Activated CD8-positive, alpha-beta memory T cell treated with anti-CD3 and anti-CD28 coated beads, Interleukin-2, amount 50 U/mL, for 24 hours (primary cell): ENCODE measurements around the gene CUL3.
A peak's percentile ranks its signal among the peaks of the same experiment; 100 is the strongest.
"Not testable (repeated sequence)": the region's sequence is repeated elsewhere in the genome, so short reads cannot be mapped to it uniquely, and the experiment has no call there.

Experiments used
- DNase-seq: peaks from one replicate; pipeline ENCODE4 v3.0.0-alpha.2; 2020; ENCODE audit errors: extremely low read depth

Gene CUL3

GRCh38 chr2:224585211-224586088 lies at the start of gene CUL3:
TSS of gene CUL3 (minus strand) at chr2:224585363. CDS start at chr2:224585009, 354 bp downstream.
- DNase-seq, result peak; percentile 99

- DNase-seq, result no peak
These were observed 45.7 kb upstream of the CUL3 start for GRCh38 chr2:224630659-224631550.

GRCh38 chr2:224628416-224628815 lies 43.3 kb upstream of the CUL3 start:
- DNase-seq, result no peak

GRCh38 chr2:224626735-224627134 lies 41.6 kb upstream of the CUL3 start:
- DNase-seq, result no peak

GRCh38 chr2:224613543-224614286 lies 28.6 kb upstream of the CUL3 start:
- no peak for DNase-seq

DNA sequence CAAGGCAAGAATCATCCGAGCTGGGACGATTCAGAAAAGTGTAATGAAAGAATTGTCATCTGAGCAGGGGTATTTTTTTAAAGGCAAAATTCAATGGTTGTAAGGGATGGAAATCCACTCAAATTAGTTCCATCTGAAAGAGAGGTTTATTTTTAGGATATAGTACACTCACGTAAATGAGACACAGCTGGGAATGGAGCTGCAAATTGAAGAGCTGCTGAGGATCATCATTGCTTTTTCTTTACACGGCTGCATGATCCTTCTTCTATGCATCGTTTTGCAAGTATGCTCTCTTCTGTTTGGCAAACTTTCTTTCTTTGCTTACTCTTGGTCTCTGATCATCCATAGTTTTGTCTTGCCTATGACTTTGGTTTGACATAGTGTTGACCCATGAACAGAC lies 27.4 kb upstream of the CUL3 start:
- DNase-seq, result no peak

GRCh38 chr2:224611938-224612337 lies 26.8 kb upstream of the CUL3 start:
- no peak for DNase-seq

DNA sequence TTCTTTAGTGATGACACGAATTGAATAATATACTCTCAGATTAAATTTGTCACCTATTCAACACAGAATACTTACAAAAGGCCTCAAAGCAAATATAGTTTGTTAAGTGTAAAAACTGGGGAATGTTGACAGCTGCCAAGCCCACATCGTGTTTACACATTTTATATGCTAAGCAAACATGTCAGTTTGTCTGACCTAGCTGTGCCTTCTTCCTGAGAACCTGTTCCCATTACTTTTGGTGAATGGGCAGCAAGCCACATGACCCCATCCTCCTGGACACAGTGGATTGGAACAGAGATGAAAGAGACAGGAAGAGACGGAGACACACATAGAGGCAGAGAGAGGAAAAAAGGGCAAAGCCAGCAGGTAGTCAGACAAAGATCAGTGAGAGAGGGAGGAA lies 22.9 kb upstream of the CUL3 start:
- DNase-seq, result no peak

GRCh38 chr2:224603746-224604500 lies 18.8 kb upstream of the CUL3 start:
- DNase-seq, result not testable (repeated sequence)

GRCh38 chr2:224602778-224603375 lies 17.7 kb upstream of the CUL3 start:
- not testable (repeated sequence) for DNase-seq

DNA sequence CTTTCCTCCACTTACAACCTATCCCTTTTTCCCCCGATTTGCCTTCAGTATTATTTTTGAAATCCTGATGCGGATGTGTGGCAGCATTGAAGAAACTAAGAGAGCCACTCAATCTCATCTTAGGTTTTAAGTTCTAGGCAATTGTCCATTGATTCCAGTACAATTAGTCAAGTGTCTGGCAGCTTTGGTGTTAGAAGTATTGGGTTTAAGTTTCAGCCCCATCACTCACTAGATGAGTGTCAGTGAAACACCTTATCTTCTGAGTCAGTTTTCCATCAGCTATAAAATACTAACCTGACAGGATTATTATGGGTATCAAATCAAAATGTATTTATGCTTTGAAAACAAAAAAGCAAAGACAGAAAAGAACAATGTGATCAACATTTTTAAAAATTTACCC lies 16.8 kb upstream of the CUL3 start:
- DNase-seq, result no peak

GRCh38 chr2:224598678-224599077 lies 13.5 kb upstream of the CUL3 start:
- DNase-seq, result no peak

DNA sequence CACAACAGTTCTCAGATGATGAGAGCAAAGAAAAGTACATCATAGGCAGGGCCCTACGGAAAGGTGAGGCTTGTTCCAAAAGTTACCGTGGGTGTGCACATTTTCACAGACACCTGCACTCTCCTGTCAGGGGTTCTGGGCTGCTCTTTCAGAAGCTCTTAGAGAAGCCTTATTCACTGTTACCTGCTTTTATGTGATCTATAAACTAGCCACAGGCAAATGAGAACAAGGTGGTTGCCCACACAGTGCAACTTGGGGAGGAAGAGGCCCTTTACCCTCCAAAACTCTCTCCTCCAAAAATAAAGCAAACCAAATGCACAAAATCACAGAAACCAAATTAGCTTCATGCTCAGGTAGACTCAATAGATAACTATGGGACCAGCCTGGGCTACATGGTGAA lies 11.1 kb upstream of the CUL3 start:
- no peak for DNase-seq

GRCh38 chr2:224595518-224595917 lies 10.4 kb upstream of the CUL3 start:
- no peak for DNase-seq

- no peak for DNase-seq
These were observed 9.7 kb upstream of the CUL3 start for GRCh38 chr2:224594840-224595239.

- no peak for DNase-seq
These were observed 6.1 kb upstream of the CUL3 start for GRCh38 chr2:224591220-224591619.

DNA sequence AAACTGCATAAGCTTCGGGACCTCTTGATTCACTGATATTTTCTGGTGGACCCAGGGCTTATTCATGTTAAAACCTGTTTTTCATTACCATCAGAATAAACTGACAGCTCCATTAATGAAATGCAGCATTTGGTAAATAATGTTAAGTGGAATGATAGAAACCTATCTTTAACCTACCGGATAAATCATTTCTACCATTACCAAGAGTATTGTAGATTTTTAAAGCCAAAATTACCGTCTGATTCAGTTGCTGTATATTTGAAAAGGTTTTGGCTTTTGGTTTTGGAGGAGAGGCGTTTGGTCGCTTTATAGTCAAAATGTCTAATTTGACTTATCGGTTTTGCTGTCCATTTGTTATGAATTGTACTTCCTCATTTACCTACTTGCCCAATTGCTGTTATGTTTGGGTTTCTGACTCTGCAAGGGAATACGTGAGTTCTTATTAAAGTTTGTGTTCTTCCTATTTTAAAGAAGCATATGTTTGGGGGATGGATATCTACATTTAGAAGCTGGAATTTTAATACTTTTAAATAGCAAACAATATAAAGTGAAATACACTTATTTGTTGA lies 1.0 kb upstream of the CUL3 start:
- DNase-seq, result no peak

GRCh38 chr2:224584785-224585210 lies 365 bp downstream of the CUL3 start:
- DNase-seq, result peak; percentile 25

DNA sequence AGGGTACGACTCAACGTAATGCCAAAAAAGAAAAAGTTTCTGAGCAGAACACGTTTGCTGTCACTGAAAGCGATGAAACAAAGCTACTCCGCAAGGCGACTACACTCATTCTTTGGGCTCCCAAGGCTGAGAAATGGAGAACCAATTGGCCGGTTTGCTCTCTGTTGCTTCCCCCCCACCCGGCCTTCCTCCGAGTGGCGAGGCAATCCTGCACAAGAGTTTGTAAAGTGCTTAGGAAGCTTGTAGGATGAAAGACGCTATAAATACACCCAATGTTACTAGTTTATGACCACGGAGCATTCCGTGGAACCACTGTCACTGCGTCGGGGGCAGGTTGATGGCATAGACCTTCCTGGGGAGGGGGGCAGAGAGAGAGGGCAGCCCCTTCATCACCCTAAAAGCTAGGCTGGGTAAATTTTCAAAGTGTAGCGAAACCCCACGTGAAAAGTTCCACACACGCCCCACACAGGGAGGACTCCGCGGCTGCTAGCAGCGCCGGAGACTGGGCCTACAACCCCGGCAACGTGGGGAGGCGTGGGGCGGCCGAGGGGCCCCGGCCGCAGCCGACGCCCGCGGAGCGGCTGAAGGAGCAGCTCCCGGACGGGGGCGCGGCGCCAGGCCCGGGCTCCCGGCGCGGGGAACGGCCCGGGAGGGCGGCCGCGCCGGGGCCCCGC lies 915 bp downstream of the CUL3 start:
- no peak for DNase-seq

- DNase-seq, result not testable (repeated sequence)
These were observed 2.1 kb downstream of the CUL3 start for GRCh38 chr2:224583033-224583432.
